Erythroblast (primary cell): Measurements from ENCODE around the gene LYST.

Experiments used
- GATA1 ChIP-seq: IDR thresholded peaks from 2 replicates; pipeline ENCODE4 v1.6.1; 2011; ENCODE audit warnings: low read depth, mild to moderate bottlenecking, control low read depth, low read length, moderate library complexity
- POLR2A ChIP-seq: IDR thresholded peaks from 2 replicates; pipeline ENCODE4 v1.6.1; 2011; ENCODE audit warnings: mild to moderate bottlenecking, low read length

GRCh38 chr1:235783148-235783776, 83.4 kb downstream of the LYST start:
- TF ChIP-seq POLR2A = no peak
- no peak for TF ChIP-seq GATA1
